Mesangial cell (primary cell): Measurements from ENCODE around the gene KCNC1. TPM values are rescaled to one million over a fixed set of nuclear protein-coding genes. Genes with fewer than 3 reads are reported as not detected.

Experiments used
- total RNA-seq: library from RNA; depleted of rRNA; stranded (reverse); fragments of >200 nt; gene quantifications from 2 replicates; pipeline ENCODE4 v1.2.3, GENCODE V29; 2015

KCNC1 gene
- not detected in 2 replicates for total RNA-seq

GRCh38 chr11:17734418-17734911 is at the start of gene KCNC1:
Gene KCNC1 (plus strand): TSS chr11:17734781. CDS start chr11:17736003, 1,222 bp downstream.

DNA sequence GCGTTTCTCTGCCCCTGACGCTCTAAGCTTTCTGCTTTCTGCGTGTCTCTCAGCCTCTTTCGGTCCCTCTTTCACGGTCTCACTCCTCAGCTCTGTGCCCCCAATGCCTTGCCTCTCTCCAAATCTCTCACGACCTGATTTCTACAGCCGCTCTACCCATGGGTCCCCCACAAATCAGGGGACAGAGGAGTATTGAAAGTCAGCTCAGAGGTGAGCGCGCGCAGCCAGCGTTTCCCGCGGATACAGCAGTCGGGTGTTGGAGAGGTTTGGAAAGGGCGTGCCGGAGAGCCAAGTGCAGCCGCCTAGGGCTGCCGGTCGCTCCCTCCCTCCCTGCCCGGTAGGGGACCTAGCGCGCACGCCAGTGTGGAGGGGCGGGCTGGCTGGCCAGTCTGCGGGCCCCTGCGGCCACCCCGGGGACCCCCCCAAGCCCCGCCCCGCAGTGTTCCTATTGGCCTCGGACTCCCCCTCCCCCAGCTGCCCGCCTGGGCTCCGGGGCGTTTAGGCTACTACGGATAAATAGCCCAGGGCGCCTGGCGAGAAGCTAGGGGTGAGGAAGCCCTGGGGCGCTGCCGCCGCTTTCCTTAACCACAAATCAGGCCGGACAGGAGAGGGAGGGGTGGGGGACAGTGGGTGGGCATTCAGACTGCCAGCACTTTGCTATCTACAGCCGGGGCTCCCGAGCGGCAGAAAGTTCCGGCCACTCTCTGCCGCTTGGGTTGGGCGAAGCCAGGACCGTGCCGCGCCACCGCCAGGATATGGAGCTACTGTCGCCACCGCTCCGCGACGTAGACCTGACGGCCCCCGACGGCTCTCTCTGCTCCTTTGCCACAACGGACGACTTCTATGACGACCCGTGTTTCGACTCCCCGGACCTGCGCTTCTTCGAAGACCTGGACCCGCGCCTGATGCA is 15.3 kb upstream of the KCNC1 start, which contains the start of gene MYOD1:
MYOD1 (plus strand) TSS at position 544 of the 910 bp plus-strand sequence; CDS start at position 756, 212 bp downstream.

Other genes with a start within 250 kb of the KCNC1 start
- gene USH1C, start 190.4 kb upstream of the KCNC1 start, total RNA-seq, result 1.1 TPM in 1 of 2 replicates, not detected in the other
- not detected in 2 replicates for gene OTOG, start 187.5 kb upstream of the KCNC1 start, total RNA-seq
- not detected in 2 replicates for gene MYOD1, start 15.2 kb upstream of the KCNC1 start, total RNA-seq